ENCODE results near the gene MOG. TPM values are rescaled to one million over a fixed set of nuclear protein-coding genes. Genes with fewer than 3 reads are reported as not detected.
"Not testable (repeated sequence)": the region's sequence is repeated elsewhere in the genome, so short reads cannot be mapped to it uniquely, and the experiment has no call there.

MOG gene
- total RNA-seq, 2 experiments from 2014 or later = not detected

DNA sequence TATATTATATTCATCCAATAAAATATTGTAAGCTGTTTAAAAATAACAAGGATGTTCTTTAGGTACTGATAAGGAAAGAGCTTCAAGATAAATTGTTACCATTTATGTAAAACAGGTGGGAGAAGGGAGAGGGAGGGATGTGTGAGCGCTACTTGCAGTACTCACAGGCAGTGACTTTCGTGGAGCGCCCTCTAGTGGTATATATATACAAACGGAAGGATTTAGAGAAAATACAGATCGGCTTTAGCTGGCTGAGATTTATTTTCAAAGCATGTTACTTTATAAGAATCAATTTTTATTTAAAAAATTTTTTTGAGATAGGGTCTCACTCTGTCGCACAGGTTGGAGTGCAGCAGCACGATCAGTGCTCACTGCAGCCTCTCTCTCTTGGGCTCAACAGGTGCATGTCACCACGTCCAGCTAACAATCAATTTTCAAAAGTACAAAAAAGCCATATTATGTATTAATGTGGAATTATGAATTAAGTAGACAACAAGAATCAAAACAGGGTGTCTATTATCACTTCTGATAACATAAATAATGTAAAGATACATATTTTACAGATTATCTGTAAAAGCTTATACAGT is 3.3 kb upstream of the MOG start:
- H3K27ac Mint-ChIP-seq = no peak overlapping the region
- H3K4me1 Mint-ChIP-seq (ENCODE audit: low read depth) = peaks cover 4% of the 10 kb centered on the region
- peaks cover 14% of the 10 kb centered on the region for H3K27me3 Mint-ChIP-seq
- DNase-seq = peak; percentile 62
- no peak for ATAC-seq
- H3K4me3 Mint-ChIP-seq = no peak overlapping the region
- ChIA-PET CTCF (interaction anchor here (0.6 to 6.7 kb wide), 79 partner anchors 9 to 816 kb away, joined by 3 to 140 read pairs (median 5); partner anchors contain the start of genes GABBR1 and TRIM40), POLR2A (interaction anchor here (1.0 to 1.1 kb wide), 2 partner anchors 20 to 78 kb away, joined by 3 to 4 read pairs; no protein-coding TSS in a partner anchor)
- intact Hi-C loops (cut with micrococcal nuclease) = no loop called here
- TF ChIP-seq, protein P1, sequence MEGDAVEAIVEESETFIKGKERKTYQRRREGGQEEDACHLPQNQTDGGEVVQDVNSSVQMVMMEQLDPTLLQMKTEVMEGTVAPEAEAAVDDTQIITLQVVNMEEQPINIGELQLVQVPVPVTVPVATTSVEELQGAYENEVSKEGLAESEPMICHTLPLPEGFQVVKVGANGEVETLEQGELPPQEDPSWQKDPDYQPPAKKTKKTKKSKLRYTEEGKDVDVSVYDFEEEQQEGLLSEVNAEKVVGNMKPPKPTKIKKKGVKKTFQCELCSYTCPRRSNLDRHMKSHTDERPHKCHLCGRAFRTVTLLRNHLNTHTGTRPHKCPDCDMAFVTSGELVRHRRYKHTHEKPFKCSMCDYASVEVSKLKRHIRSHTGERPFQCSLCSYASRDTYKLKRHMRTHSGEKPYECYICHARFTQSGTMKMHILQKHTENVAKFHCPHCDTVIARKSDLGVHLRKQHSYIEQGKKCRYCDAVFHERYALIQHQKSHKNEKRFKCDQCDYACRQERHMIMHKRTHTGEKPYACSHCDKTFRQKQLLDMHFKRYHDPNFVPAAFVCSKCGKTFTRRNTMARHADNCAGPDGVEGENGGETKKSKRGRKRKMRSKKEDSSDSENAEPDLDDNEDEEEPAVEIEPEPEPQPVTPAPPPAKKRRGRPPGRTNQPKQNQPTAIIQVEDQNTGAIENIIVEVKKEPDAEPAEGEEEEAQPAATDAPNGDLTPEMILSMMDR (IDR thresholded peaks at IDR 0.05) = peak; percentile 76
- no peaks in the 10 kb centered on the region for H3K36me3 Mint-ChIP-seq (ENCODE audit: low read depth)
- H3K9me3 Mint-ChIP-seq = no peaks in the 10 kb centered on the region

DNA sequence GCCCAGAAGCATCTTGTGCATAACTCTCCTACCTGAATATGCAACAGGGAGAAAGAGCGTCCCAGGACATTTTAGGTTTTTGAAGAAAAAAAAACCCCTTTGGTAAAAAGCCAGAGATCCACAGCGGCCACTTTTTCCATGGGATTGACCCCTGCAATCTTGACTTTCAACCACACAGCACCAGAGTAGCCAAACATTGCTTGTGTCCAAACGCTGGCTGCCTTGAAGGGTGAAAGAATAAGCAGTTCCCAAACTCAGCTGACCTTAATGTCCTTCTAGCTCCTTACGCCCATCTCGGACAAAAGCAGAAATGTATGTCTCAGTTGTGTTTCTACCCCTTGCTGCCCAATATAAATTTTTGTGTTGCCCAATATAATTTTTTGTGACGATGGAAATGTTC is 1.2 kb upstream of the MOG start:
- DNase-seq (no peak), ATAC-seq (no peak)
- no peaks in the 10 kb centered on the region for H3K36me3 Mint-ChIP-seq (ENCODE audit: low read depth)
- ChIA-PET CTCF (interaction anchor here (1.0 to 6.7 kb wide), 6 partner anchors 9 to 179 kb away, joined by 3 to 107 read pairs (median 14); no protein-coding TSS in a partner anchor), POLR2A (no interaction called here)
- H3K4me3 Mint-ChIP-seq = no peak overlapping the region
- TF ChIP-seq, protein P1 (IDR thresholded peaks at IDR 0.05) = no peak
- H3K27ac Mint-ChIP-seq = no peak overlapping the region
- intact Hi-C loops (cut with micrococcal nuclease) = no loop called here
- H3K4me1 Mint-ChIP-seq (ENCODE audit: low read depth) = no peaks in the 10 kb centered on the region
- H3K27me3 Mint-ChIP-seq = peaks cover 14% of the 10 kb centered on the region
- no peaks in the 10 kb centered on the region for H3K9me3 Mint-ChIP-seq

DNA sequence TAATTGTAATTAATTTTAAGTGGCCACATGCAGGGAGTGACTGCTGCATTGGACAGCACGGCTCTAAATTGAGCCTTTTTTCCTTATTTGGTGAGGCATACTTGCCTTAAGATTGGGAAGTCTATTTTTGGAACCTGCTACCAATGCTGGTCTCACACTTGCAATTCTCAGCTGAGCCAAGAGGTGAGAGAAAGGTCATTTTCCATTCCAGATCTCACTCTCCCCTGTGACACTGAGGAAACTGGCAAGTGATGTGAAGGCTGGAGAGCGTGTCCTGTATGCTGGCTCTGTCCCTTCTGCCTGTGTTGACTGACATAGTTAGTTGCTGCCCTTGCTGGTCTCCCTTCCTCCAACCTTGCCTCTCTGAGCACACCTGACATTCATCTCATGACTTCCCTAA is 735 bp upstream of the MOG start:
- H3K27ac Mint-ChIP-seq = no peak overlapping the region
- H3K9me3 Mint-ChIP-seq = no peaks in the 10 kb centered on the region
- no peaks in the 10 kb centered on the region for H3K4me1 Mint-ChIP-seq (ENCODE audit: low read depth)
- H3K36me3 Mint-ChIP-seq (ENCODE audit: low read depth) = no peaks in the 10 kb centered on the region
- POLR2A ChIA-PET = no interaction called here
- no peak for DNase-seq
- intact Hi-C loops (cut with micrococcal nuclease) = no loop called here
- ATAC-seq = no peak
- no peak overlapping the region for H3K4me3 Mint-ChIP-seq
- TF ChIP-seq, protein P1 (IDR thresholded peaks at IDR 0.05) = no peak
- peaks cover 18% of the 10 kb centered on the region for H3K27me3 Mint-ChIP-seq
- CTCF ChIA-PET = interaction anchor here (1.0 to 3.2 kb wide), 2 partner anchors 97 to 179 kb away, joined by 3 to 15 read pairs; no protein-coding TSS in a partner anchor

DNA sequence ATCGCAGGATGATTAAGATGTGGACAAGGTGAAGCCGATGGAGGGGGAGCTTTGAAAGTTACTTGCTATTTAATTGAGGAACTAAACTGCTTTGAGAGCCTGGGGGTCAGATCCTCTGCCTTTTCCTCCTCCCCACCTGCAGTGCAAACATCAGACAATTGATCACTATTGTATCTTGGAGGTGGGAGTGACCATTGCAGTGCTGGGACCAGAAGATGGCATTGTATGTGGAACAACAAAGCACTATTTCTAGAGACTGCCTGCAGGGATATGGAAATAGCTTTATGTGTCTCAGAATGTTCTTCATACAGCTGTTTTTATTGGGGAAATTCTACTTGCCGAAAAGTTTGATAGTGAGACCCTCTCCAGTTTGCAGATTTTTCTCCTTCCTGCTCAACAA is 4.2 kb downstream of the MOG start:
- ATAC-seq = no peak
- TF ChIP-seq, protein P1 (IDR thresholded peaks at IDR 0.05) = no peak
- CTCF ChIA-PET = interaction anchor here (9.5 kb wide), 1 partner anchor 9 kb away, joined by 140 read pairs; no protein-coding TSS in a partner anchor
- POLR2A ChIA-PET = no interaction called here
- Mint-ChIP-seq H3K4me1 (ENCODE audit: low read depth) (no peaks in the 10 kb centered on the region), H3K9me3 (no peaks in the 10 kb centered on the region), H3K27me3 (peaks cover 24% of the 10 kb centered on the region), H3K36me3 (ENCODE audit: low read depth) (no peaks in the 10 kb centered on the region), H3K4me3 (no peak overlapping the region), H3K27ac (no peak overlapping the region)
- intact Hi-C loops (cut with micrococcal nuclease) = no loop called here
- DNase-seq = no peak

DNA sequence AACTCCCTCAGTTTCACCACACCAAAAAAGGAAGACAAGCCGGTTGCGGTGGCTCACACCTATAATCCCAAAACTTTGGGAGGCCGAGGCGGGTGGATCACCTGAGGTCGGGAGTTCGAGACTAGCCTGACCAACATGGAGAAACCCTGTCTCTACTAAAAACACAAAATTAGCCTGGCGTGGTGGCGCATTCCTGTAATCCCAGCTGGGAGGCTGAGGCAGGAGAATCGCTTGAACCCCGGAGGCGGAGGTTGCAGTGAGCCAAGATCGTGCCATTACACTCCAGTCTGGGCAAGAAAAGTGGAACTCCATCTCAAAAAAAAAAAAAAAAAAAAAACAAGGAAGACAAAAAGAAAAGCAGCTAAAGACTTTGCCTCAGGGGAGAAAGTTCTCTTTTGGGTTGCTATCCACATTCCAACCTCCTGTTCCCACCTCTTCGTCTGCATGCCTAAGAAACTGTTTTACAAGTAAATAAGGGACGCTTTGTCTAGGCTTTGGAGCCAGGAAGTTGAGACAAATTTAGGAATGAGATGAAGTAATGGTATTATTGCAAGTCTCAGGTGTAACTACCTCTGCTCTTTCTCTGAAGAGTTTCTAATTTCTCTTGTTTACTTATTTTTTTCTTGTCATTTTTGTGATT is 4.7 kb downstream of the MOG start:
- H3K9me3 Mint-ChIP-seq; intact Hi-C loops (cut with micrococcal nuclease); H3K27ac Mint-ChIP-seq; ATAC-seq; H3K4me1 Mint-ChIP-seq (ENCODE audit: low read depth); H3K36me3 Mint-ChIP-seq (ENCODE audit: low read depth); POLR2A ChIA-PET; DNase-seq; H3K4me3 Mint-ChIP-seq: not testable (repeated sequence)
- CTCF ChIA-PET = interaction anchor here (9.5 kb wide), 1 partner anchor 10 kb away, joined by 140 read pairs; no protein-coding TSS in a partner anchor
- H3K27me3 Mint-ChIP-seq = peaks cover 22% of the 10 kb centered on the region
